GM12878 (cell line): ENCODE measurements around the gene RBKS. TPM values are rescaled to one million over a fixed set of nuclear protein-coding genes. Genes with fewer than 3 reads are reported as not detected.

Experiments used
- BACH1 ChIP-seq: fragments of 450-650 bp; IDR thresholded peaks from 2 replicates; pipeline ENCODE4 v1.6.1; 2017; ENCODE audit warnings: mild to moderate bottlenecking, borderline replicate concordance
- polyA plus RNA-seq, 11 experiments: library from polyadenylated mRNA; depleted of rRNA in 4 of 11; unstranded in 6 of 11; stranded (reverse) in 5 of 11; fragments of >200 nt; fragmentation: Nextera tagmentation in 4 of 11; fragmentation: Illumina TruSeq in 1 of 11; extraction: Ambion mirVana in 4 of 11; extraction: Trizol in 1 of 11; gene quantifications; 1 replicate in 1 of 11; 2 replicates in 10 of 11; pipeline versions ENCODE4 v1.2.1 to v1.2.3, GENCODE V29; 2011 to 2016; ENCODE audit warnings: inconsistent platforms in 2 of 11, missing spikeins in 2 of 11, low read depth in 1 of 11
- total RNA-seq, 4 experiments: library from RNA; depleted of rRNA in 3 of 4; stranded (reverse); fragments of >200 nt in 3 of 4; fragmentation: Illumina TruSeq in 1 of 4; extraction: Trizol in 1 of 4; gene quantifications; 2 replicates each; pipeline versions ENCODE4 v1.2.1 to v1.2.3, GENCODE V29; 2013 to 2021

RBKS gene
- total and polyA plus RNA-seq, 10 of the 15 experiments (the other 5 are each of a cell fraction or from before 2014, with no cell fraction given) = 0.39 to 1.8 (median 1.0) TPM

DNA sequence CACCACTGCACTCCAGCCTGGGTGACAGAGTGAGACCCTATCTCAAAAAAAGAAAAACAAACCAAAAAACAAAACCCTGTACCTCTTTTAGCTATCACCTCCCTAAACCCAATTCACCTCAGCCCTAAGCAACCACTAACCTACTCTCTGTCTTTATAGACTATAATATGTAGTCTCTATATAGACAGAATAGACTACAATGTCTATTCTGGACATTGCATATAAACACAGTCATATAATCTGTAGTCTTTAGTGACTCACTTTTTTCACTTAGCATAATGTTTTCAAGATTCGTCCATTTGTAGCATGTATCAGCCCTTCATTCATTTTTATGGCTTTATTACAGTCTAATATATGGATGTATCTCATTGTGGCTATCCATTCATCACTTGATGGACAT, 155.9 kb downstream of the RBKS start (continued):
- no peak for TF ChIP-seq BACH1

Other genes with a start within 250 kb of the RBKS start
- 23.5 and 27.0 TPM in 2 replicates for gene SUPT7L, start 226.8 kb downstream of the RBKS start, total RNA-seq (2014; rRNA removed)
- 20.5 and 22.6 TPM in 2 replicates for gene SUPT7L, start 226.8 kb downstream of the RBKS start, total RNA-seq (2014; rRNA removed; fragmentation: Illumina TruSeq; extraction: Trizol)
- 19.3 and 19.7 TPM in 2 replicates for gene SUPT7L, start 226.8 kb downstream of the RBKS start, total RNA-seq (2021)
- 43.7 and 44.7 TPM in 2 replicates for gene SUPT7L, start 226.8 kb downstream of the RBKS start, polyA plus RNA-seq (2011; rRNA removed)
- 29.2 and 33.4 TPM in 2 replicates for gene SUPT7L, start 226.8 kb downstream of the RBKS start, polyA plus RNA-seq (2014; fragmentation: Illumina TruSeq; extraction: Trizol)
- 10 to 100 TPM; 10.2 to 13.3 TPM for gene SUPT7L, start 226.8 kb downstream of the RBKS start, polyA plus RNA-seq (2014; fragmentation: Nextera tagmentation; extraction: Ambion mirVana)
- gene SUPT7L, start 226.8 kb downstream of the RBKS start, polyA plus RNA-seq (2014; rRNA removed) = 24.2 and 25.1 TPM in 2 replicates
- 10 to 100 TPM; 18.4 to 20.0 TPM for gene SUPT7L, start 226.8 kb downstream of the RBKS start, polyA plus RNA-seq (2016; fragmentation: Nextera tagmentation; extraction: Ambion mirVana)
- 22.5 and 23.3 TPM in 2 replicates for gene SLC4A1AP, start 226.5 kb downstream of the RBKS start, total RNA-seq (2014; rRNA removed)
- gene SLC4A1AP, start 226.5 kb downstream of the RBKS start, total RNA-seq (2014; rRNA removed; fragmentation: Illumina TruSeq; extraction: Trizol) = 28.2 and 30.0 TPM in 2 replicates
- 17.3 and 17.9 TPM in 2 replicates for gene SLC4A1AP, start 226.5 kb downstream of the RBKS start, total RNA-seq (2021)
- 16.7 and 24.3 TPM in 2 replicates for gene SLC4A1AP, start 226.5 kb downstream of the RBKS start, polyA plus RNA-seq (2011; rRNA removed)
- gene SLC4A1AP, start 226.5 kb downstream of the RBKS start, polyA plus RNA-seq (2014; fragmentation: Illumina TruSeq; extraction: Trizol) = 28.0 and 31.4 TPM in 2 replicates
- gene SLC4A1AP, start 226.5 kb downstream of the RBKS start, polyA plus RNA-seq (2014; fragmentation: Nextera tagmentation; extraction: Ambion mirVana) = 10 to 100 TPM in 1 of 2 experiments, 1 to 10 TPM in 1; 6.5 to 16.4 TPM
- 18.8 and 20.5 TPM in 2 replicates for gene SLC4A1AP, start 226.5 kb downstream of the RBKS start, polyA plus RNA-seq (2014; rRNA removed)
- gene SLC4A1AP, start 226.5 kb downstream of the RBKS start, polyA plus RNA-seq (2016; fragmentation: Nextera tagmentation; extraction: Ambion mirVana) = 10 to 100 TPM; 27.1 to 30.1 TPM
- gene MRPL33, start 118.7 kb downstream of the RBKS start, total RNA-seq (2014; rRNA removed) = 73.9 and 86.5 TPM in 2 replicates
- 184 and 189 TPM in 2 replicates for gene MRPL33, start 118.7 kb downstream of the RBKS start, total RNA-seq (2014; rRNA removed; fragmentation: Illumina TruSeq; extraction: Trizol)
- gene MRPL33, start 118.7 kb downstream of the RBKS start, total RNA-seq (2021) = 45.5 and 50.1 TPM in 2 replicates
- gene MRPL33, start 118.7 kb downstream of the RBKS start, polyA plus RNA-seq (2011; rRNA removed) = 83.1 and 135 TPM in 2 replicates
- 135 and 166 TPM in 2 replicates for gene MRPL33, start 118.7 kb downstream of the RBKS start, polyA plus RNA-seq (2014; fragmentation: Illumina TruSeq; extraction: Trizol)
- gene MRPL33, start 118.7 kb downstream of the RBKS start, polyA plus RNA-seq (2014; fragmentation: Nextera tagmentation; extraction: Ambion mirVana) = 100 to 1,000 TPM; 291 to 318 TPM
- gene MRPL33, start 118.7 kb downstream of the RBKS start, polyA plus RNA-seq (2014; rRNA removed) = 83.9 and 125 TPM in 2 replicates
- 100 to 1,000 TPM; 278 to 281 TPM for gene MRPL33, start 118.7 kb downstream of the RBKS start, polyA plus RNA-seq (2016; fragmentation: Nextera tagmentation; extraction: Ambion mirVana)
- gene BABAM2, start 342 bp upstream of the RBKS start, total RNA-seq (2014; rRNA removed) = 32.5 and 37.7 TPM in 2 replicates
- gene BABAM2, start 342 bp upstream of the RBKS start, total RNA-seq (2014; rRNA removed; fragmentation: Illumina TruSeq; extraction: Trizol) = 33.9 and 34.6 TPM in 2 replicates
- 30.7 and 36.4 TPM in 2 replicates for gene BABAM2, start 342 bp upstream of the RBKS start, total RNA-seq (2021)
- gene BABAM2, start 342 bp upstream of the RBKS start, polyA plus RNA-seq (2011; rRNA removed) = 43.4 and 49.5 TPM in 2 replicates
- gene BABAM2, start 342 bp upstream of the RBKS start, polyA plus RNA-seq (2014; fragmentation: Illumina TruSeq; extraction: Trizol) = 49.9 and 59.8 TPM in 2 replicates
- 10 to 100 TPM; 42.7 to 59.9 TPM for gene BABAM2, start 342 bp upstream of the RBKS start, polyA plus RNA-seq (2014; fragmentation: Nextera tagmentation; extraction: Ambion mirVana)
- gene BABAM2, start 342 bp upstream of the RBKS start, polyA plus RNA-seq (2014; rRNA removed) = 26.9 and 33.6 TPM in 2 replicates
- gene BABAM2, start 342 bp upstream of the RBKS start, polyA plus RNA-seq (2016; fragmentation: Nextera tagmentation; extraction: Ambion mirVana) = 10 to 100 TPM; 46.3 to 51.9 TPM